Brain pericyte (primary cell): ENCODE data around the gene DIAPH1.

Experiments used
- DNase-seq: peaks from one replicate; pipeline ENCODE4 v3.0.0-alpha.2; 2012; ENCODE audit warnings: low read depth, low spot score

The DIAPH1 gene

DNA sequence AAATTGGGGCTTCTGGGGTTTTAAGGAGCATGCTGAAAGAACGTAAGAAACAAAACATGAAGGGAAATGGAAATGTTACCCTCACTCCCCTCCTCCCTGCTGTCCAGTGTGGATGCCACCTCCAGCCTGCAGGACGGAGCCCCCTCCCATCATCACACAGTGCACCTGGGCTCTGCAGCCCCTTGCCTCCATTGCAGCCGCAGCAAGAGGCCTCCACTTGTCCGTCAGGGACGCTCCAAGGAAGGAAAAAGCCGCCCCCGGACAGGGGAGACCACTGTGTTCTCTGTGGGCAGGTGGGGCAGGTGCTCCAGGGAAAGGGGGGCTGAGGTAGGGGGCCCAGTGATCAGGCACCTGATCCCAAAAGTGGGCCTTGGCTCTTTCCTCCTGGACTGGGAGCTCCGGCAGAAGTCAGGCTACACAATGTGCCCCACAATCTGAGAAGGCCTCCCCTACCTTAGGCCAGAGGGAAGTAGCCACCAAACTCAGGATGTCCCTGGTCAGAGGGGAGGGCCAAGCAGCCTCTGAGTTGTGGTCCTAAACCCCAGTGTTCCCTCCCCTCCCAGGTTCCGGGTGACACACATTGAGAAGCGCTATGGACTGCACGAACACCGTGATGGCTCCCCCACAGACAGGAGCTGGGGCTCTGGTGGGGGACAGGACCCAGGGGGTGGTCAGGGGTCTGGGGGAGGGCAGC lies 20.7 kb upstream of the DIAPH1 start:
- no peak for DNase-seq

DNA sequence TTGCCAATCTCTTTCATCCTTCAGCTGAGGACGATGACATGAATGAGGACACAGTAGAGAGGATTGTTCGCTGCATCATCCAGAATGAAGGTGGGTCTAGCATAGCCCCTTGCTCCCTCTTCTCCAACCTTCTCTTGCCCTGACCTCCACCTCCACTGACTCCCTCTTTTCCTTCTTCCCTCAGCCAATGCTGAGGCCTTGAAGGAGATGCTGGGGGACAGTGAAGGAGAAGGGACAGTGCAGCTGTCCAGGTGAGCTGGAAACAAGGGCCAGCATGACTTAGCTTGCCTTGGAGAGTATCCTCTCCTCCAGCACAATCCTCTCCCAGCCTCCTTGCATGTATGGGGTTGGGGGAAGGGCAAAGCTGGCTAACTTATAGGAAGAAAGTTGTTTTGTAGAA lies 20.0 kb upstream of the DIAPH1 start:
- DNase-seq, result no peak

DNA sequence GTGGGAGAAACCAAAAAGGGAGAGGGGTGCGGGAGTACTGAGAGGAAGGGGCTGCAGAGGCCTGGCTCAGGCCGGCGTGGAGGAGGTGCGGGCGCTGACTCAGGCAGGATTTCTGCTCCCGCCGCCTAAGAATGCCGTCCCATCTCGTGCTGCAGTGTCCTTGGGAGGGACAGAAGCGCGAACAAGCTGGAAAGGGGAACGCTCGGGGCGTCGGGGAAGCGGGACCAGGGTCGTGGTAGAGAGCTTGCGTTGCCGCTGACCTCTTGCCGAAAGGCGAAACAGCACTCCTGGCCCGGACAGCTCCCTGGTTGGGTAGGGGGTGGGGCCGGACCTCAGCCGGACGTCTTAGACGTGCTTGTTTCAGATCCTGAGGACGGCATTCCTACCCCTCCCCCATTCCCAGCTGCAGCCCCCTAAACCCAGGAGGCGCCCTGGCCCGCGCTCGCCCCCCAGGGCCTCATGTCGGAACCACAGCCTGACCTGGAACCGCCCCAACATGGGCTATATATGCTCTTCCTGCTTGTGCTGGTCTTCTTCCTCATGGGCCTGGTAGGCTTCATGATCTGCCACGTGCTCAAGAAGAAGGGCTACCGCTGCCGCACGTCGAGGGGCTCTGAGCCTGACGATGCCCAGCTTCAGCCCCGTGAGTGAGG lies 19.1 kb upstream of the DIAPH1 start:
- DNase-seq, result no peak

DNA sequence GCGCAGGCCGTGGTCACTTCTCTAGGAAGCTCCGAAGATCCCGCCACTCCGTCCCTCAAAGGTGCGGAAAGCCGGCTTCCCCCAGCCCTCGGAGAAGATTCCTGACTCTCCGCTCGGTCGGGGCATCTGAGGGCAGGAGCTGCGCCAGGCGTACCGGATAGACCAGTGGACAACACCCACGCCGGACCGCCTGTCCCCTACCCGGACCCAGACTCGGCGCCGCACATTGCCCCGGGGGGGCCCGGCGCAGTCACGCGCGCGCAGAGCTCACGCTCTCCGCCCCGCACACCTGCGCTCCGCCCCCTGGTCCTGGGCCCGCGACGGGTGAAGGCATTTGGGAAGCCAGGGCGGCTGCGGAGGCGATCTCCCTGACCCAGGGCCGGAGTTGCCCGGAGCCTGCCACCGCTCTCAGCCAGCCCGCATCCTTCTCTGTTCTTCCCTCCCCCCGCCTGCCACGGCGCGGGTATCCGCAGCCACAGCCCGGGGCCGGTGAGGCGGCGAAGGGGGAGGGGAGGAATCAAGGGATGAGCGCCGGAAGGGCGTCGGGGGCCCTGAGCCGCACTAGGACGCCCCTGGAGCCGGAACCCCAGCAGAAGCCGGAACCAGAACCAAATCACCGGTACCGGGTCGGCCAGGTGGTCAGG lies 18.4 kb upstream of the DIAPH1 start:
- DNase-seq, result no peak

DNA sequence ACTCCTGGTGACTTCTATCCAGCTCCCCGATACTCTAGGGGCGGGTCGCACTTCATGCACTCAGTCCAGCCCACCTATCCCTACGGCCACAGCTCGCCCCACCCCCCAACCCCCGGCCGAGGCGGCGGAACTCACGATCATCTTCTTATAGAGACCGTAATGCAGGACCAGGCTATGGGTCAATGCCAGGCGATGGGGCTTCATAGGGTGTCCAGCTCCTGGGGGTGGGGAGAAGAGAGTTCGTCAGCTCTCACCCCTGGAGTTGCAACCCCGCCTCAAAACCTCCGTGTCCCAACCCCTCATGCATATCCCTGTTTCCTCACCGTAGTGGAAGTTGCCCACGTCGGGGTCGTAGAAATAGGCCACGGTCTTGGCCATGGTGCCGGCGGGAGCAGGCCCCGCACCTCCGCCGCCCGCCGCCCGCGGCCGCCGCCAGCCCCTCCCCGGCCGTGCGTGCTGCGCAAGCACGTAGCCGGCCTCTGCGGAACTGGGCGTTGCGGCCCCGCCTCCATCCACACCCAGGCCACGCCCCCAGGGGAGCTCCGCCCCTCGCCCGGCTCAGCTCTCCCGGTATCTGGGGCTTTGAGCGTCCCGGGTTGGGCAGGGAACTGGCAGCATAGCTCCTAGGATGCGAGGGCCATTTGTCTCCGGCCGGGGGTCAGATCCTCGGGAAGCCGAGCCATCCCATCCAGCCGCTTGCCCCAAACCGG lies 17.8 kb upstream of the DIAPH1 start, which contains the start of the genes HDAC3 and RELL2:
Gene HDAC3, minus strand, starts transcription at position 437 of the 710 bp plus-strand sequence. Its CDS starts 59 bp downstream, at position 378.
Gene RELL2, plus strand, starts transcription at position 585 of the 710 bp plus-strand sequence. CDS start 1,229 bp downstream, outside the sequence.
- peak; percentile 64 for DNase-seq

DNA sequence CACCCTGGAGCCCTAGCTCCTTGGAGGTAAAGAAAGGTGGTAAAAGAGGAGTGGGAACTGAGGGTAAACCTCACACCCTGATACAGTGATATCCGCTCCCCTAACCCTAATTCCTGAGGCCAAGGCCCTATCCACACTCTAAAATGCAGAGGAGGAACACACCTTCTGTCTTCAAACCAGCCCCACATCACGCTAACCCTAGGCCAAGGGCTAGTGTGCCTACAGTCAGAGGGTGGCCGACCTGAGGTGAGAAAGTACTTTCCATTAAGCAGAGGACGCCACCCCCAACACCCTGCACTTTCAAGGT lies 17.3 kb upstream of the DIAPH1 start:
- no peak for DNase-seq

DNA sequence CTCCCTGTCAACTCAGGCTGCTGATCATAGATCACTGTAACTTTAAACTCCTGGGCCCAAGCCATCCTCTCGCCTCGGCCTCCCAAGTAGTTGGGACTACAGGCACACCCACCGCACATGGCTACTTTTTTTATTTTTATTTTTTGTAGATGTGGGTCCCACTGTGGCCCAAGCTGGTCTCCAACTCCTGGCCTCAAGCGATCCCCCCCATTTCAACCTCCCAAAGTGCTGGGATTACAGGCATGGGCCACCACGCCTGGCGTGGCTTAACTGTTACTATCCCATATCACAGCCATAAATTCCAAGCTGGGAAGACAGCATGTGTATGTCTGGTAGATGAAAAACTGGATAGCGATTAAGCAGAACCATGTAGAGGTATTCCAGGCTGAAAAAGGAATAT lies 16.8 kb upstream of the DIAPH1 start:
- no peak for DNase-seq

DNA sequence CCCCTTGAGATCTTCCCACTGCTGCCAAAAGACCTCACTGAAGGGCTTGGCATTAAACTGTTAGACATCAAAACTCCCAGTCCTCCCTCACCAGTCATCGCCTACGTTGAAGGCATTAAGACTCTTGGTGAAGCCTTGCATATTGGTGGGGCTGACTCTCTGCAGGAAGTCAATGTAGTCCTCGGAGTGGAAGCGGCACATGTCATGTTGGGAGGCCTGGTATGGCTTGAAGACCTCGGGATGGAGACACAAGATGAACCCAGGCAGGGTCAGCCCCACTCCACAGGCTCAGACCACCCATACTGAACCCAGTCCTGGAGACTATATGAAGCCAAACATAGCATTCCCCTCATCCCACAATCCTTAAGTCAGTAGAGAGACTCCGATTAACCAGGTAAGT lies 15.9 kb upstream of the DIAPH1 start:
- DNase-seq, result no peak

DNA sequence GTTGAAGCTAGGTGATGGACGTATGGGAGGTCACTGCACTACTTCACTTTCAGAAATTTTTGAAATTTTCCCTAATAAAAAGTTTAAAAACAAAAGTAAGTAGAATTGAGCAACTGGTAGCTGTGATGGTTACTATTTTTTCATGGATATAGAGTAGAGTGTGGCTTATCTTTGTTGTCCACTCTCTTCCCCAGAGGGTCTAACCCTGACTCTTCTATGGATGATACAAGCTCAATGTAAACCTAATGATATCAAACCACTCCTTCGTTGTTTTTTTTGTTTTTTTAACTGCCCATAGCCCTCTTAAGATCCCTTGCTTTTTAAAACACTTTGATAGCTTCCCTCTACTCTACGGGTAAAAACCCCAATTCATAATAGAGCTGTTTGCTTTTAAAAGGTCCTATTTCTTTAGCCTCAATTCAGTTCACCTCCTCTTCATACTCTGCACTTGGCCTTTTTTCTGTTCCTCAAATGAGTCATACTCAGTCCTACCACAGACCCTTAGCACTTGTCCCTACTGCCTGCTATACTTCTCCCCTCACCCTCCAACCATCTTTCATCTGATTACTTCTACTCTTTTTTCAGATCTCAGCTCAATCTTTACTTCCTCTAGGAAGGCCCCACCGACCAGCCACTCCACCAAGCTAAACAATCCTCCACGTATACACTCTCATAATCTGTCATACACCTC lies 15.2 kb upstream of the DIAPH1 start:
- no peak for DNase-seq

DNA sequence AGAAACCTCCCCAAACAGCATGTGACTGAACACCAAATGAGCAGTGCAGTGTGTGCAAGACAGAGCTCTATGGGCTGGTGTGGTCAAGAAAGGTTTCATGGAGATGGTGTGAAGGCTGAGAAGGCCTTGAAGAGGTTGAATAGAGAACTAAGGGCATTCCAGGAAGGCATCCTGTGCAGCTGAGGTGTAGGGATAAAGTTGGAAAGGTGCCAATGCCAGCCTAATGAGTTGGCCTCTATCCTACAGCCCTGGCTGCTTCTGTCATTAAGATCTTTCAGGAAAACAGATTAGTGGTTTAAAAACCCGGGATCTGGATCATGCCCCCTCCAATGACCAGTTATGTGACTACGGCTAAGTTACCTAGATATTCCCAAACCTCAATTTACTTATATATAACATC lies 13.8 kb upstream of the DIAPH1 start:
- no peak for DNase-seq

DNA sequence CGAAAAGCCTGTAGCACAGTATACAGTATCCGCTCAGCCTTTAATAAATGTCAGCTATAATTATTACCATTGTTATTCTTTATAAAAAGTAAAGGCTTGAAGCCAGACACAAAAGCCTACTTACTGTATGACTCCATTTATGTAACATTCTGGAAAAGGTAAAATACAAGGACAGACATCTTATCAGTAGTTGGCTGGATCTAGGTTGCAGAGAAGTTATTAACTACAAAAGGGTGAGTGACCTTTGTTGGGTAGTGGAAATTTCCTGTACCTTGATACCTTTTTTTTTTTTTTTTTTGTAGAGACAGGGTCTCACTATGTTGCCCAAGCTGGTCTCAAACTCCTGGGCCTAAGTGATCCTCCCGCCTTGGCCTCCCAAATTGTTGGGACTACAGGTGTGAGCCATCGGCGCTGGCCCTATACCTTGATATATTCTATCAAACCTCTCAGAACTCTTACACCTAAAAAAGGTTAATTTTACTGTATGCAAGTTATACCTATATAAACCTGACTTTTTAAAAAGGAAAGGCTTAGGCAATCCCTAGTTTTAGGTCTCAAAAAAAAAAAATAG lies 11.9 kb upstream of the DIAPH1 start:
- DNase-seq, result no peak

DNA sequence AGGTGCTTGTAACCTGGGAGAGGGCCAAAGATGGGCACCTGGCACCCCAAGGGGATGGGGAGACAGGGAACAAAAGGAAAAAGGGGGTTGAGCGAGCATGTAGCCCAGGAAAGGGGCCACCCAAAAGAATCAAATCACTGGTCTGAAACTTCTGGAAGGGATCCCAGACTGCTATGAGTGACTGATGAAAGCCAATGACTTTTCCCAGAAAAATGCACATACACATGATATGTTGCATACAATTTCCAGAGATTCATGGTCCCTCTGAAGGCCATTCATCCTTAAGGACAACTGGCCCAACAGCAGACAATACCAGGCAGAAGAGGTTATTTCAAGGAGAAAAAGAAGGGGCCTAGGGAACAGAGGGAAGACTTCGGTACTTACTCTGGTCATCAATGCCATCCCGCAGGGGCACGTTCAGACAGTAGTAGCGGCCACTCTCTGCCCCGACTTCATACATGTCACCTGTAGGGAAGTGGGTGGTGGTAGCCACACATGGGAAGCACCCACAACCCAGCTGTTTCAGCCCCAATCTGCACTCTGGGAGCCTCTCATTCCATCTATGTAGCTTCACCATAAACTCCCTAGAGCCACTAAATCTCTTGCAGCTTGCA lies 9.5 kb upstream of the DIAPH1 start:
- no peak for DNase-seq

DNA sequence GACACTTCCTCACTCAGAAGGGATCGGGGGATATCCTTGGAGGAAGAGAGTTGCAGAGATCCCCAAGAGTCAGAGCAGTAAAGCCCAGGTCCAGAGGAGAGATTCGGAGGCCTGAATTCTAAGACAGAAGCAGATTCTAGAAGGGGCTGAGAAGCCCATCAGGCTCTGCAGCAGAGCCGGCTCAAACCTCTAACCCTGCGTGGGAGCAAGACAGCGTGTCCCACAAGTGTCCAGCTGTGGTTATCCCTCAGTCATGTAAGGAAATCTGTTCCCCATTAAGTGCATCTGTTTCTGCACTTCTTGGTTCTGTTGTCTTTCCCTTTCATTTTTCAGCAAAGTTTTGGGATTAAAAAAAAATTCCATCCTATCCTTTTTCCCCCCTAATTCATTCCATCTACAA lies 4.8 kb upstream of the DIAPH1 start:
- DNase-seq, result no peak

DNA sequence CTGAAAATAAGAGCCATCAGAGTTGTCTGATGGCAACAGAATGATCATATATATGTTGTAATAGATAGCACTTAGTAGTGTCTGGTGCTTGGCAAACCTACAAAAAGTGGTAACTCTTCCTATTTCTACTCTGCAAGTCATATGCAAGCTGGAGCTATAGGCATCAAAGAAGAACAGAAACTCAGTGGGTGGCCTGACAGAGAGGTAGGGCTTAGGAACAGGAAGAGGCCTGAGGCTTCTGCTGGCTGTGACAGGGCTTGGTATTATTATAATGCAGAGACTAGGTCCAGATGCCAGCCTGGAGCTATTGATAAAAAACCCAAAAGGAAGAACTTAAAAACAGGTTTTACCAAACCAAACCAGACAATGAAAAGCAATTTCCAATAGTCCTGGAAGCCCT lies 4.4 kb upstream of the DIAPH1 start:
- DNase-seq, result no peak

DNA sequence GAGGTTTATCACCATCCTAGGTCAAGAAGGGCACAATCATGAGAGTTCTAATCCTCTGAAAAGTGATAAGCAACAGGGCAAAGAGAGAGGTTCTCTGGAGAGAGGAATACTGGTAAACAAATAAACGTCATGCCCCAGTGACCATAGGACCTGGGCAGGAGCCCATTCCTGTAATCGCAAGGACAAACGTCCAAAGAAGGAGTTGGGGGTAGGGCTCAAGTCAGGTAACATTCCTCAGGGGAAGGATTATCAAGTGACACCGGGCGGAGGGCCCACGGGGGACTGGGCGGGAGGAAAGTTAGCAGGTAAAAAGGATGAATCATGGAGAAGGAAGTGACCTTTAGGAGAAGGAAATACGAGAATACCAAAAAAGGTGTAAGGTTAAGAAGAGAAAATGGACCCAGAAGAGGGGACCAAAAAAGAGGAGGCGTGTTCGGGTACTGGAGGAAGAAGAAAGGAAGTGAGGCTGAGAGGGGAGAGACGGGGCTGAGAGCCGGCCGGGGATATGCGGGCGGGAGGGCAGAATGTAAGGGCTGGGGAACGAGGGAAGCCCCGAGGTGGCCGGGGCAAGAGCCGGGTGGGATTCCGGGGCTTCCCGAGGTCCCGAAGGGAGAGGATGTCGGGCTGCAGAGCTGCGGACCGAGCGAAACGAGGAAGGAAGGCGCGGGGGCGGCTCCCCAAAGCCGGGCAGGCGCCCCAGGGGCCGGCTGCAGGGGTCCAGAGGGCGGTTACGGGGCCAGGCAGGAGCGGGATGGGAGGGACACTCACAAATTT lies 583 bp downstream of the DIAPH1 start:
- no peak for DNase-seq

DNA sequence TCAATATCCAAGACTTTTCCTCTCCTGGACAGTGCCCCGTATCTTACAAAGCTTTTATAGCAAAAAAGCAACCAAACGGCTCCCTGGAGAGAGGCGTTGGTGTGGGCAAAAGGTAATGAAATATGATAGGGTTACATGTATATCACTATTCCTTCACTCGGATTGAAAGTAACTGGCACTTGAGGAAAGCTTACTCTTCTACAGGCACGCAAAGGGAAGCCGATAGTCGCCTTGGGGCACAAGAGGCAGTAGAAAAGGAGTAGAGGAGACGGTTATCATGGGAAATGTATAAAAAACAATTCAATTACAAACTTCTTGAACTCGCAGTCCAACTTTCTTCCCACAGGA lies 1.1 kb downstream of the DIAPH1 start:
- no peak for DNase-seq

DNA sequence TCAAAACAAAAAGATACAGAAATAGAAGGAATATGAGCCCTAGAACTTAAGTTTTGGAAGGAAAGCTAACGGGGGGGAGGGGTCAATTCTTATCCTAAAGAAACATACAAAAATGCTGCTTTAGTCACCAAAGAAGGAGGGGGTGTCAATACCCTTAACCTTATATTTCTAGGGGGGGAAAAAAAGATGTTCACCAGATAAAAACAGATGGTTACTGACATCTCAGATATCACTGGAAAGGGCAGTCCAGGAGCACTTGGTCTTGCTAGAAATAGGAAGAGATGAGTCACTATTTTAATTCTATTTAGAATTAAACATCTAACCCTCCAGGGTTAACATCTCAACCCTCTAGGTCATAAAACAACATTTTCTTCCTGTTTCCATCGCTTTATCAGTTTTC lies 1.7 kb downstream of the DIAPH1 start:
- no peak for DNase-seq

DNA sequence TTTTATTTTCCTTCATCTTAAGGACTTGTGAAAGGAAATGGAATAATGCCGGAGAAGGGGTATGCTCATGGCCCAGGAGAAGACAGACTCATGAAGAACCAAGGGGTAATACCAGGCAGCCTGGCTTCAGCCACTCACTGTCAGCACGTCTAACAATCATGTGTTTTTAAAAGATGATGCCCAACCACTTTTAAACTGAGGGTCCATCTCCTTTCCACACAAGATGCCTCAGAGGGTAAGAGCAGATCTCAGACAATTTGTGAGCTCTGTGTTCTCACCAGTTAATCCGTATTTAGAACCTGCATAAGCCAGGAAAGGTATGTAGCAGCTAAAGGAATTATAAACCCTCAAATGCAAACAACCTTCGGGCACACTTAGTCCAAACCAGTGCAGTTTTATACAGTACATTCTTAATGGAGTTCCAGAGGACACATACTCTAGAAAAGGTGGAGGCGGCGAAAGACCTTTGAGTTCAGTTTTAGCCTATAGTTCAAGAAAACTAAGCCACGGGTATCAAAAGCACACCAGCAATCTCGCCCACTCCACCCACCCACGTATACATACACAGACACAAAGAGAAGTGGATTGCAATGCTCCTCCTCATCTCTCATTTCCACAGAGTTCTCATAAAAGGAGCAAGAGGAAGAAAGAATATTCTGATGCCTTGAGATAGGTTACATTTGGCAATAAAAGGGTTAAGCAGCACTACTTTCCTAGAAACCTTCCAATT lies 2.6 kb downstream of the DIAPH1 start:
- no peak for DNase-seq

DNA sequence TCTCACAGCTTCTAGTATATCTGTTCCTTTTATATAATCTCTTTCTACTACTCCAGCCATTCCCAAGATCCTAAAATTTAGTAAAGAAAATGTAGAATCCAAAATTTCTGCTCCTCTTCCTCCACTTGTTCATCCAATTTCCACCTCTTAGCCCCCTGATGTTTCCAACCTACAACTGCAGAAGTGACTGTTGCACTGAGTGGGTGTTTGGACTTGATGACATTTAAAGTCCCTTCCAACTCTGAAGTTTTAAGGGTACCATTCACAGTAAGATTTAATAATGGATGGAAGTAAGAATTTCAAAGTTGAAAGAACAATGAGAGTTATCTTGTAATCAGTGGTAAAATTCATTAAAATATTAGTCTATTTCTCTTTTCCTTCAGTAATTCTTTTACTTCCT lies 5.5 kb downstream of the DIAPH1 start:
- no peak for DNase-seq

DNA sequence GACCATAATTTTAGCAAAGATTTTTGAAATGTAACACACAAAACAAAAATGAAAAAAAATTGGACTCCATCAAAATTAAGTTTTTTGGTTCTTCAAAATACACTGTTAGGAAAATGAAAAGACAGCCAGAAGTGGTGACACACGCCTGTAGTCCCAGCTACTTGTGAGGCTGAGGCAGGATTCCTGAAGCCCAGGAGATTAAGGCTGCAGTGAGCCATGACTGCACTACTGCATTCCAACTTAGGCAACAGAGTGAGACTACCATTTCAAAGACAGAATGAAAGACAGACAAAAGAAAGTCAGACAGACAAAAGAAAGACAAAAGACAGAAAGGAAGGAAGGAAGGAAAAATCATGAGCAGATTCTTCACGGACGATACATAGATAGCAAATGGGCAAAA lies 7.5 kb downstream of the DIAPH1 start:
- no peak for DNase-seq
